GM06990 (cell line): ENCODE measurements around the gene RIMBP2.

Experiments used
- DNase-seq: peaks from one replicate; pipeline ENCODE4 v3.0.0-alpha.2; 2011; ENCODE audit not compliant: insufficient read length; ENCODE audit errors: extremely low read depth
- H3K27me3 ChIP-seq: replicated peaks from 2 replicates; pipeline ENCODE4 v1.6.0; 2011; ENCODE audit warnings: low read length; ENCODE audit not compliant: control insufficient read depth, insufficient read depth
- H3K36me3 ChIP-seq: 2 replicates; pipeline ENCODE4 v1.5.1; 2011; ENCODE audit warnings: low read length; ENCODE audit not compliant: control insufficient read depth, insufficient read depth
- H3K4me3 ChIP-seq: replicated peaks from 2 replicates; pipeline ENCODE4 v1.5.1; 2011; ENCODE audit warnings: low read depth, mild to moderate bottlenecking, control low read depth, low read length
- CTCF ChIP-seq: IDR thresholded peaks from 2 replicates; pipeline ENCODE4 v1.5.1; 2011; ENCODE audit warnings: low read length, control low read depth, mild to moderate bottlenecking, inconsistent platforms; ENCODE audit not compliant: insufficient read depth, poor library complexity, severe bottlenecking

Gene RIMBP2

DNA sequence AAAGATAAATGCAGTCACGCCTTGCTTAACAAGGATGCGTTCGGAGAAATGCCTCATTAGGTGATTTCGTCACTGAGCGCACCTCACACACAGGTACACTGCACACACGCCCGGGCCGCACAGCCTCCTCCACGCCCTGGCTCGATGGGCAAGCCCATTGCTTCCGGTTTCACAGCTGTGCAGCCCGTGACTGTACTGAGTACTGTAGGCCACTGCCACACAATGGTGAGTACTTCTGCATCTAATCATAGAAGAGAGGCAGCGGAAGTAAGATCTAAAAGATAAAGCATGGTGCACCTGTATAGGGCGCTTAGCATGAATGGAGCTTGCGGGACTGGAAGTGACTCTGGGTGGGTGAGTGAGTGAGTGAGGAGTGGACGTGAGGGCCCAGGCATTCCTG is 4.3 kb downstream of the RIMBP2 start:
- no peak for TF ChIP-seq CTCF
- Histone ChIP-seq H3K27me3 (no peaks in the 10 kb centered on the region; the same call in 1 of the 2 replicates), H3K36me3 (no peaks in the 10 kb centered on the region), H3K4me3 (no peak overlapping the region)
- DNase-seq = no peak

DNA sequence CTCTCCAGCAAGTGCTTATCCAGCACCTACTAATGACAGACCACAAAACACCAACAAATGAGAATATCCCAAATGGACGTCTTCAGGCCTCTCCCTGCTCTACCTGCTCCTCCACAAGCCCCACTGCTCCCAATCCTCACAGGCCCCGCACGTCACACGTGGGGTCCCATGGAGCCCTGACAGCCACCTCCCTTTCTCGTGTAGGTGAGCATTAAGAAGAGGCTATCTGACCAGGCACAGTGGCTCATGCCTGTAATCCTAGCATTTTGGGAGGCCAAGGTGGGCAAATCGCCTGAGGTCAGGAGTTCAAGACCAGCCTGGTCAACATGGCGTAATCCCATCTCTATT is 5.4 kb downstream of the RIMBP2 start:
- Histone ChIP-seq H3K4me3 (no peak overlapping the region), H3K27me3 (no peaks in the 10 kb centered on the region; the same call in 1 of the 2 replicates), H3K36me3 (no peaks in the 10 kb centered on the region)
- no peak for DNase-seq
- TF ChIP-seq CTCF = no peak

GRCh38 chr12:130709971-130710732 is 5.9 kb downstream of the RIMBP2 start:
- DNase-seq = no peak

DNA sequence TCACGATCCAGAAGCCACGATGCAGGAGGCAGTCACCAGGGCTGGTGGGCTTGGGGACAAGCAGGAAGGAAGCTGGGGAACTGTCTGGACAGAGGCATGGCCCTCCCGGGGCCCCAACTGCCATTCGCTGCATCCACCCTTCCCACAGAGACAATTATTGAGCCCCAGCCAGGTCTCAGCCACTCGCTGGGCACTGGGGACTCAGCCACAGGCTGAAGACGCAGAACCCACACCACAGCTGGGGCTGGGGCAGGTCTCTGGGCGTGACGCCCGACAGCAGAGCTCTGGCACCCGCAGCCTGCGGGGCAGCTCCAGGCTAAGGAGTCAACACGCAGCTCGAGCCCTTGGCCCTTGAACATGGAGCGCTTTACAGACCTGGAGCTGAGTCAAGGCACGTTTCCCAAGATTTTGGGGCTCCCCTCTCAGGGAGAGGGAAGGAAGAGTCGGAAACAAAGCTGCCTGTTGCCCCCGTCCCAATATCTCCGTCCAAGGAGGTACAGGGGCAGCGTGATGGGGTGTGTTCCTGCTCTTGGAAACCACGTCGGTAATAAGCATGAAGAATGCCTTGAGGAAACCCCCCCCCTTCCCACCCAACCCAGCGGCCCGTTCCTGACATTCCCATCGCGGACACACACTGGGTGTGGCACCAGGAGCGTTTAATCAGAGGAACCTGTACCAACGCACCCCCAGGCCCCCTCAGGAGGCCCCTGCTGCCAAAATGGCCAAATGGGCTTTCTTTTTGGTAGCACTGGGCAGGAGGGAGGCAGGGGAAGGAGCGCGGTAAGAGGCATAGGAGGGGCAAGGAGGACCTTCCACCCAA is 6.7 kb downstream of the RIMBP2 start:
- no peak overlapping the region for H3K4me3 ChIP-seq
- no peak for DNase-seq
- H3K27me3 ChIP-seq = no peaks in the 10 kb centered on the region
- no peaks in the 10 kb centered on the region for H3K36me3 ChIP-seq
- no peak for TF ChIP-seq CTCF

More at GRCh38 chr12:130709971-130710732, 5.9 kb downstream of the RIMBP2 start:
- Histone ChIP-seq H3K36me3 (no peaks in the 10 kb centered on the region), H3K27me3 (no peaks in the 10 kb centered on the region), H3K4me3 (no peak overlapping the region)
- TF ChIP-seq CTCF = no peak

DNA sequence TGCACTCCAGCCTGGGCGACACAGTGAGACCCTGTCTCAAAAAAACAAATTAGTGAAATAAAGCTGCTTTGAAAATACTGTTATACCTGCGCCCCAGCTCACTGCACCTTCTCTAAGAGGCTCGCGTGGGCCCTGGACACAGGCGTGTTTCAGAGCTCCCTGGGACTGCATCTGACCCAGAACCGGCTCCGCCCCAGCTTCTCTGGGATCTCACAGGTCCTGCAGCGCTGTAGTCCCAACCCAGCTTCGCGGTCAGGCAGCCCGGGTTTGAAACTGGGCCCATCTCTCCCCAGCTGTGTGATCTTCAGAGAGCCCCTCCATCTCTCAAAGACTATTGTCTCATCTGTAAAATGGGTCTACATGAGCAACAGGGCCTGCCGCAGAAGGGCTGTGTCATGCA is 7.5 kb downstream of the RIMBP2 start:
- H3K27me3 ChIP-seq = no peaks in the 10 kb centered on the region
- H3K36me3 ChIP-seq = no peaks in the 10 kb centered on the region
- no peak overlapping the region for H3K4me3 ChIP-seq
- no peak for DNase-seq
- no peak for TF ChIP-seq CTCF
